Smooth muscle cell (in vitro differentiated cells): ENCODE results near the gene RAD51. TPM values are rescaled to one million over a fixed set of nuclear protein-coding genes. Genes with fewer than 3 reads are reported as not detected.

Experiments
- DNase-seq: peaks from one replicate; lab custom pipeline; 2025; ENCODE audit not compliant: unreplicated experiment; lab: John Stamatoyannopoulos, UW
- H2AFZ ChIP-seq: fragments of 200-600 bp; sonication (generic); 2 replicates; pipeline ENCODE4 v1.6.0; 2016; ENCODE audit warnings: antibody characterized with exemption, low read depth, mild to moderate bottlenecking
- H3F3A ChIP-seq: fragments of 200-600 bp; sonication (generic); 2 replicates; pipeline ENCODE4 v1.6.0; 2017; ENCODE audit warnings: antibody characterized with exemption, low read depth
- H3K27ac ChIP-seq: fragments of 200-600 bp; sonication (generic); 2 replicates; pipeline ENCODE4 v1.5.1; 2016; ENCODE audit warnings: low read depth, mild to moderate bottlenecking
- H3K27me3 ChIP-seq: fragments of 200-600 bp; sonication (generic); 2 replicates; pipeline ENCODE4 v1.6.1; 2016; ENCODE audit warnings: low read depth, mild to moderate bottlenecking
- H3K36me3 ChIP-seq: fragments of 200-600 bp; sonication (generic); 2 replicates; pipeline ENCODE4 v1.5.1; 2016; ENCODE audit warnings: low read depth
- H3K4me1 ChIP-seq: fragments of 200-600 bp; sonication (generic); 2 replicates; pipeline ENCODE4 v1.5.1; 2016; ENCODE audit warnings: low read depth
- H3K4me2 ChIP-seq: fragments of 200-600 bp; sonication (generic); 2 replicates; pipeline ENCODE4 v1.6.0; 2016; ENCODE audit warnings: mild to moderate bottlenecking
- H3K4me3 ChIP-seq: fragments of 200-600 bp; sonication (generic); 2 replicates; pipeline ENCODE4 v1.5.1; 2016; ENCODE audit warnings: mild to moderate bottlenecking
- H3K79me2 ChIP-seq: fragments of 200-600 bp; sonication (generic); 2 replicates; pipeline ENCODE4 v1.6.0; 2016; ENCODE audit warnings: low read depth, mild to moderate bottlenecking
- H3K9ac ChIP-seq: fragments of 200-600 bp; sonication (generic); 2 replicates; pipeline ENCODE4 v1.6.0; 2016; ENCODE audit warnings: low read depth
- H3K9me3 ChIP-seq: fragments of 200-600 bp; sonication (generic); replicated peaks from 2 replicates; pipeline ENCODE4 v1.5.1; 2016; ENCODE audit warnings: low read depth
- H4K20me1 ChIP-seq: fragments of 200-600 bp; sonication (generic); 2 replicates; pipeline ENCODE4 v1.6.0; 2016; ENCODE audit warnings: low read depth
- WGBS: methylation state at CpG from one replicate; pipeline ENCODE4 v1.1.7; 2016; ENCODE audit warnings: low lambda C conversion rate; 5-methylcytosine and 5-hydroxymethylcytosine counted together
- polyA plus RNA-seq: library from polyadenylated mRNA; unstranded; fragments of >200 nt; fragmentation: Nextera tagmentation; extraction: Ambion mirVana; gene quantifications from 2 replicates; pipeline ENCODE4 v1.2.1, GENCODE V29; 2016
- total RNA-seq: library from RNA; depleted of rRNA; stranded (reverse); fragments of >200 nt; gene quantifications from 2 replicates; pipeline ENCODE4 v1.2.3, GENCODE V29; 2014
- TF ChIP-seq, protein P1 (sequence below): fragments of 200-600 bp; sonication (generic); IDR thresholded peaks from 2 replicates; pipeline ENCODE4 v1.5.1; 2017; ENCODE audit warnings: borderline replicate concordance, mild to moderate bottlenecking, antibody characterized with exemption; ENCODE audit not compliant: insufficient read depth, poor library complexity, severe bottlenecking

Gene RAD51
- total and polyA plus RNA-seq, 2 experiments from 2014 or later = 9.2 to 15.2 TPM

DNA sequence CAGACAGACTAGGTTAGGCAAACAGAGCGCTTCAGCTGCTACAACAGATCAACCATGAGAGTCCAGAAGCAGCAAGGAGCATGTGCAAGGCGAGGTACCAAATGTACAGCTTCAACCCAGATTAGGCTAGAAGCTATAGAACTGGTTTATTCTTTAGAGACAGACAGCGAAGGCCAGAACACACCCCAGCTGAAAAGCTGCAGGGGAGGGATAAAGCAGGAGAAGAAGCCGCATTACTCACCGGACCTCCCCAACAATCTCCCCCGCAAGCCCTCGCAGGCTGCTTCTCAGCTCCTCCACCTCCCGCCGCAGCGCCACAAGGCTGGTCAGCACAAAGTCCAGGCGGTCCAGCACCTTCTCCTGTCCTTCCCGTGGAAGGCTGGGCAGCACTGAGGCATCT lies 56.8 kb downstream of the RAD51 start:
- no peaks in the 10 kb centered on the region for H3K27me3 ChIP-seq
- peaks cover 28% of the 10 kb centered on the region for H3K79me2 ChIP-seq
- no peaks in the 10 kb centered on the region for H3K9me3 ChIP-seq
- H3K4me3 ChIP-seq = no peak overlapping the region
- H3K9ac ChIP-seq = no peak overlapping the region
- WGBS = 99% methylated on average over 12 of the region's 12 CpGs
- peaks cover 7% of the 10 kb centered on the region for H3K36me3 ChIP-seq
- no peaks in the 10 kb centered on the region for H3F3A ChIP-seq
- TF ChIP-seq, protein P1, sequence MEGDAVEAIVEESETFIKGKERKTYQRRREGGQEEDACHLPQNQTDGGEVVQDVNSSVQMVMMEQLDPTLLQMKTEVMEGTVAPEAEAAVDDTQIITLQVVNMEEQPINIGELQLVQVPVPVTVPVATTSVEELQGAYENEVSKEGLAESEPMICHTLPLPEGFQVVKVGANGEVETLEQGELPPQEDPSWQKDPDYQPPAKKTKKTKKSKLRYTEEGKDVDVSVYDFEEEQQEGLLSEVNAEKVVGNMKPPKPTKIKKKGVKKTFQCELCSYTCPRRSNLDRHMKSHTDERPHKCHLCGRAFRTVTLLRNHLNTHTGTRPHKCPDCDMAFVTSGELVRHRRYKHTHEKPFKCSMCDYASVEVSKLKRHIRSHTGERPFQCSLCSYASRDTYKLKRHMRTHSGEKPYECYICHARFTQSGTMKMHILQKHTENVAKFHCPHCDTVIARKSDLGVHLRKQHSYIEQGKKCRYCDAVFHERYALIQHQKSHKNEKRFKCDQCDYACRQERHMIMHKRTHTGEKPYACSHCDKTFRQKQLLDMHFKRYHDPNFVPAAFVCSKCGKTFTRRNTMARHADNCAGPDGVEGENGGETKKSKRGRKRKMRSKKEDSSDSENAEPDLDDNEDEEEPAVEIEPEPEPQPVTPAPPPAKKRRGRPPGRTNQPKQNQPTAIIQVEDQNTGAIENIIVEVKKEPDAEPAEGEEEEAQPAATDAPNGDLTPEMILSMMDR = no peak
- no peak overlapping the region for H3K4me2 ChIP-seq
- H4K20me1 ChIP-seq = no peaks in the 10 kb centered on the region
- H3K27ac ChIP-seq = no peak overlapping the region
- peaks cover 6% of the 10 kb centered on the region for H3K4me1 ChIP-seq
- H2AFZ ChIP-seq = no peak overlapping the region
- no peak for DNase-seq

DNA sequence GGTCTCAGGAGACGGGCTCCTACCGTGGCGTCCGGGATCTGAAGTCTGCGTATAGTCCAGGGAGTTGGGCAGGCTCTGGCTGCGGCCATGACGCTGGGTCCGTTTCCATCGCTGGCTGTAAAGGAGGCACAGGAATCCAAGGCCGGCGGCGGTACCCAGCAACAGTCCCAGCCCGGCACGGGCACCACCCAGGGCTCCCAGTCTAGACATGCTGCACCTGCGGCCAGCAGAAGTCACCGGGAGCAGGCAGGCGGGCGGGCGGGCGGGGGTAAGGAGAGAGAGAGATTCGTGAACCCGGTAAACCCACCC lies 59.6 kb downstream of the RAD51 start:
- peaks cover 7% of the 10 kb centered on the region for H3K36me3 ChIP-seq
- peak overlapping the region; percentile 94 for H2AFZ ChIP-seq
- H3F3A ChIP-seq = no peaks in the 10 kb centered on the region
- no peaks in the 10 kb centered on the region for H4K20me1 ChIP-seq
- H3K9me3 ChIP-seq = no peaks in the 10 kb centered on the region
- peak overlapping the region; percentile 95 for H3K9ac ChIP-seq
- H3K4me1 ChIP-seq = peaks cover 6% of the 10 kb centered on the region
- no peaks in the 10 kb centered on the region for H3K27me3 ChIP-seq
- peak overlapping the region; percentile 99 for H3K4me3 ChIP-seq
- peaks cover 28% of the 10 kb centered on the region for H3K79me2 ChIP-seq
- H3K4me2 ChIP-seq = peak overlapping the region; percentile 88
- H3K27ac ChIP-seq = peak overlapping the region; percentile 80
- no peak for DNase-seq
- TF ChIP-seq, protein P1 = no peak
- 3% methylated on average over 22 of the region's 22 CpGs for WGBS

DNA sequence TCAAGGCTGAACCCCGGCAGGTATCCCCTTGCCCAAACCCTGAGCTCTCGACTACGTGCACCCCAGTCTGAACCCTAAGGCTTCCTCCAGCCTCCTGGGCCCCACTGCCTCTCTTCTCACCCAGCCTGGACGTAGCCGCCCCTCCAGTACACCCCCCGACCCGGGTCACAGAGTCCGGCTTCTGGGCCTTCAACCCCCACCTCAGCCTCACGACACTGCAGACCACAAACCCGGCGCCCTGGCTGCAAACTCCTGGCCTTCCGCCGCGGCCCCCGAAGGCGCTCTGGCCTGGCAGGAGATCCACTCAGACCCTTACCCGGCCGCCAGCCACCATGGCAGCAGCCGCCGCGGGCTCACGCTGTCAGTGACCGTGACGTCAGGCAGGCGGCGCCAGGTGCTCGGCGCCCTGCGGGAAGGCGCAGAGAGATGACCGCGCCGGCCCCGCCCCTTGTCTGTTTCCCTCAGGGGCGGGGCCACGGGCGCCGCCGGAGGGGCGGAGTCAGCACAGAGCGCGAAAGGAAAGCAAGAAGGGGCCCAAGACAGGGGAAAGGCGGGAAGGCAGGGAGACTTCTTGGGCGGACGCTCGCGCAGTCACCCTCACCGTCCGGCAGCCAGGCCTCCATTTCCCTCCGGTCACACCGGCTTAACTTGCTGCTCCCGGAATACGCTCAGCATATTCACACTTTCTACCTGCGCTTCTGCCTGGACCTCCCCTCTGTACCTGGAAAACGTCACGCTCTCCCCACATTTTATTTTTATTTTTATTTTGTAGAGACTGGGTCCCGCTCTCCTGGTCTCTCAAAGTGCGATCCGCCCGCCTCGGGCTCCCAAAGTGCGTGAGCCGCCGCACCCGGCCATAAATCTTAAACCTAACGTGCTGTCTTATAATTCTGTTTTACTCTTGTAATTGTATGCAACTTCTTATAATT lies 60.2 kb downstream of the RAD51 start, which contains the start of gene RMDN3:
TSS of gene RMDN3 (minus strand) at position 372 of the 929 bp plus-strand sequence. CDS start 471 bp downstream, outside the sequence.
- peak; percentile 84 for DNase-seq
- Histone ChIP-seq H3K9ac (peak within 1 kb of the TSS; percentile 95), H3K9me3 (no peaks in the 10 kb centered on the region), H3K36me3 (peaks cover 7% of the 10 kb centered on the region), H3K79me2 (peaks cover 28% of the 10 kb centered on the region), H3F3A (no peaks in the 10 kb centered on the region), H3K27ac (peak within 1 kb of the TSS; percentile 80), H3K4me3 (peak within 1 kb of the TSS; percentile 99), H3K4me1 (peaks cover 6% of the 10 kb centered on the region), H3K27me3 (no peaks in the 10 kb centered on the region), H2AFZ (peak within 1 kb of the TSS; percentile 94), H3K4me2 (peak within 1 kb of the TSS; percentile 88), H4K20me1 (no peaks in the 10 kb centered on the region)
- TF ChIP-seq, protein P1 = no peak
- WGBS = 3% methylated on average over 55 of the region's 66 CpGs
